IMR-90 (cell line): ENCODE measurements around the gene MTR. TPM values are rescaled to one million over a fixed set of nuclear protein-coding genes. Genes with fewer than 3 reads are reported as not detected.

Experiments used
- ATAC-seq: fragments of 200-7000 bp; cut with Tn5 transposase; 2 replicates; pipeline ENCODE4 v1.9.1; 2020; ENCODE audit warnings: low read depth, mild to moderate bottlenecking, moderate library complexity
- BruUV-seq: library from RNA; stranded (reverse); fragments of 400-500 nt; replicated peaks from 2 replicates; lab custom pipeline; 2021; lab: Mats Ljungman, UMichigan
- CTCF ChIA-PET: fragments of 300-600 bp; formaldehyde crosslinking; extraction: SDS; loops from one replicate; lab custom pipeline; 2021; ENCODE audit warnings: antibody characterized with exemption; lab: Yijun Ruan, JAX
- POLR2A ChIA-PET: fragments of 300-600 bp; sonication (Branson Sonifier 250); formaldehyde crosslinking; loops from one replicate; lab custom pipeline; 2022; ENCODE audit warnings: antibody characterized with exemption; ENCODE audit not compliant: unreplicated experiment; lab: Charles Lee
- DNase-seq: peaks from one replicate; pipeline ENCODE4 v3.0.0; 2013
- H2AFZ ChIP-seq: replicated peaks from 2 replicates; pipeline ENCODE3; 2013; ENCODE audit warnings: low read length, mild to moderate bottlenecking; ENCODE audit not compliant: poor library complexity
- H2AK5ac ChIP-seq: 2 replicates; pipeline ENCODE4 v1.6.1; 2013; ENCODE audit warnings: low read depth, low read length, inconsistent platforms
- H2AK9ac ChIP-seq: replicated peaks from 2 replicates; pipeline ENCODE3; 2013; ENCODE audit warnings: mild to moderate bottlenecking, low read depth, low read length, moderate library complexity; ENCODE audit not compliant: poor library complexity
- H2BK120ac ChIP-seq: 2 replicates; pipeline ENCODE4 v1.6.1; 2013; ENCODE audit warnings: low read depth, low read length, inconsistent platforms
- H2BK15ac ChIP-seq: 3 replicates; pipeline ENCODE4 v1.6.1; 2013; ENCODE audit warnings: low read depth, low read length, inconsistent platforms
- H2BK20ac ChIP-seq: 2 replicates; pipeline ENCODE4 v1.6.1; 2013; ENCODE audit warnings: low read depth, mild to moderate bottlenecking, inconsistent platforms, low read length, moderate library complexity
- H2BK5ac ChIP-seq: 2 replicates; pipeline ENCODE4 v1.6.1; 2013; ENCODE audit warnings: mild to moderate bottlenecking, low read depth, low read length, inconsistent platforms; ENCODE audit not compliant: poor library complexity, severe bottlenecking
- H3K14ac ChIP-seq: replicated peaks from 2 replicates; pipeline ENCODE4 v1.6.1; 2013; ENCODE audit warnings: low read depth, low read length, inconsistent platforms
- H3K18ac ChIP-seq: 2 replicates; pipeline ENCODE4 v1.6.1; 2013; ENCODE audit warnings: low read depth, low read length, control low read depth
- H3K23ac ChIP-seq: 2 replicates; pipeline ENCODE4 v1.6.1; 2013; ENCODE audit warnings: low read depth, low read length, inconsistent platforms
- H3K27ac ChIP-seq: 2 replicates; pipeline ENCODE4 v1.5.1; 2013; ENCODE audit warnings: mild to moderate bottlenecking, control low read depth, low read length; ENCODE audit not compliant: insufficient read depth
- H3K27me3 ChIP-seq: 2 replicates; pipeline ENCODE4 v1.6.1; 2013; ENCODE audit warnings: low read length; ENCODE audit not compliant: control insufficient read depth, insufficient read depth
- H3K36me3 ChIP-seq: 2 replicates; pipeline ENCODE4 v1.6.1; 2013; ENCODE audit warnings: low read length, mixed read lengths; ENCODE audit not compliant: control insufficient read depth, insufficient read depth
- H3K4ac ChIP-seq: 2 replicates; pipeline ENCODE4 v1.6.1; 2013; ENCODE audit warnings: low read depth, low read length, inconsistent platforms
- H3K4me1 ChIP-seq: 2 replicates; pipeline ENCODE4 v1.6.1; 2013; ENCODE audit warnings: low read length, mixed read lengths; ENCODE audit not compliant: control insufficient read depth, insufficient read depth
- H3K4me2 ChIP-seq: 2 replicates; pipeline ENCODE4 v1.6.1; 2013; ENCODE audit warnings: low read depth, mild to moderate bottlenecking, control low read depth, low read length, moderate library complexity
- H3K4me3 ChIP-seq: 2 replicates; pipeline ENCODE4 v1.5.1; 2013; ENCODE audit warnings: low read depth, mild to moderate bottlenecking, control low read depth, low read length, moderate library complexity; ENCODE audit not compliant: insufficient read depth
- H3K56ac ChIP-seq: 2 replicates; pipeline ENCODE4 v1.6.1; 2013; ENCODE audit warnings: low read length, inconsistent platforms; ENCODE audit not compliant: insufficient read depth; ENCODE audit errors: extremely low read depth
- H3K79me1 ChIP-seq, 2 experiments: 2 replicates each; pipeline ENCODE4 v1.6.1; 2013; ENCODE audit warnings: low read length in 2 of 2, inconsistent platforms in 1 of 2, low read depth in 1 of 2
- H3K9ac ChIP-seq: 2 replicates; pipeline ENCODE4 v1.6.1; 2013; ENCODE audit warnings: low read depth, low read length, control low read depth
- H3K9me1 ChIP-seq: 2 replicates; pipeline ENCODE4 v1.6.1; 2013; ENCODE audit warnings: low read length, inconsistent platforms; ENCODE audit not compliant: insufficient read depth
- H3K9me3 ChIP-seq: 2 replicates; pipeline ENCODE4 v1.6.1; 2013; ENCODE audit warnings: low read length; ENCODE audit not compliant: control insufficient read depth, insufficient read depth
- H4K20me1 ChIP-seq: 2 replicates; pipeline ENCODE4 v1.6.1; 2013; ENCODE audit warnings: low read length, inconsistent platforms; ENCODE audit not compliant: insufficient read depth
- H4K5ac ChIP-seq: 2 replicates; pipeline ENCODE4 v1.6.1; 2013; ENCODE audit warnings: mild to moderate bottlenecking, low read depth, low read length, control low read depth
- H4K8ac ChIP-seq, 2 experiments: 2 replicates each; pipeline ENCODE4 v1.6.1; 2013; ENCODE audit warnings: low read depth in 2 of 2, low read length in 2 of 2, control low read depth in 1 of 2, inconsistent platforms in 1 of 2
- H4K91ac ChIP-seq: 2 replicates; pipeline ENCODE4 v1.6.1; 2013; ENCODE audit warnings: low read depth, low read length, inconsistent platforms; ENCODE audit not compliant: insufficient read depth
- CTCF ChIP-seq: conservative IDR thresholded peaks from 2 replicates; pipeline ENCODE4 v1.5.1; 2012; ENCODE audit warnings: mild to moderate bottlenecking, low read depth, low read length, improper control_type of control experiment
- SMC3 ChIP-seq: fragments of 150-350 bp; IDR thresholded peaks from 2 replicates; pipeline ENCODE4 v1.6.1; 2016; ENCODE audit warnings: low read depth, mild to moderate bottlenecking, antibody characterized with exemption, low read length, moderate library complexity
- WGBS, 2 experiments: methylation state at CpG; one replicate each; pipeline versions ENCODE4 v1.1.5 to v1.1.7; 2013; ENCODE audit warnings: missing lambda C conversion rate in 2 of 2; ENCODE audit not compliant: insufficient read length in 1 of 2; ENCODE audit errors: extremely low coverage in 2 of 2; 5-methylcytosine and 5-hydroxymethylcytosine counted together
- dilution Hi-C: fragments of 300-500 bp; cut with HindIII; formaldehyde crosslinking; loops from one replicate; pipeline ENCODE4 v1.14.3; 2018; ENCODE audit warnings: low sequenced_read_pairs; ENCODE audit not compliant: unreplicated experiment
- in situ Hi-C: fragments of 300-500 bp; cut with MboI; formaldehyde crosslinking; loops from 3 replicates; pipeline ENCODE4 v1.14.3; 2019; ENCODE audit warnings: low sequenced_read_pairs, inconsistent platforms, mixed read lengths
- intact Hi-C: fragments of 100-400 bp; cut with micrococcal nuclease; formaldehyde crosslinking; loops from 2 replicates; pipeline ENCODE4 v1.10.0; 2022
- polyA plus RNA-seq, 3 experiments: library from polyadenylated mRNA; depleted of rRNA; stranded (reverse); fragments of >200 nt; gene quantifications; 2 replicates each; pipeline ENCODE4 v1.2.3, GENCODE V29; 2012; ENCODE audit warnings: low replicate concordance in 1 of 3
- total RNA-seq: library from RNA; depleted of rRNA; stranded (reverse); fragments of >200 nt; gene quantifications from 2 replicates; pipeline ENCODE4 v1.2.3, GENCODE V29; 2012

MTR gene
- total and polyA plus RNA-seq, 2 of the 4 experiments (the other 2 are of a cell fraction), result 7.7 to 31.0 TPM

- no peak overlapping the region for H3K4me2 ChIP-seq
- no peak overlapping the region for H3K4me3 ChIP-seq
- no peak overlapping the region for H3K9ac ChIP-seq
- ChIA-PET POLR2A (no interaction called here), CTCF (no interaction called here)
- intact Hi-C loops (no loop called here), dilution Hi-C loops (no loop called here), in situ Hi-C loops (no loop called here)
- H3K79me1 ChIP-seq, result no peaks in the 10 kb centered on the region; a peak in 1 of 4 replicates
- H2AFZ ChIP-seq, result no peak overlapping the region
- H2BK20ac ChIP-seq, result no peak overlapping the region
- no peak overlapping the region for H3K14ac ChIP-seq
- H3K9me1 ChIP-seq, result no peaks in the 10 kb centered on the region
- H2BK5ac ChIP-seq, result no peak overlapping the region
- no peak overlapping the region for H4K5ac ChIP-seq
- no peak overlapping the region for H3K4ac ChIP-seq
- no peak overlapping the region for H3K27ac ChIP-seq
- H2BK120ac ChIP-seq, result no peak overlapping the region
- H3K4me1 ChIP-seq, result no peaks in the 10 kb centered on the region
- H2AK9ac ChIP-seq, result no peak overlapping the region
- no peak overlapping the region for H3K23ac ChIP-seq
- H3K27me3 ChIP-seq, result no peaks in the 10 kb centered on the region
- no peak overlapping the region for H3K56ac ChIP-seq
- TF ChIP-seq CTCF (no peak), SMC3 (no peak)
- H4K20me1 ChIP-seq, result no peaks in the 10 kb centered on the region
- no peak overlapping the region for H2BK15ac ChIP-seq
- ATAC-seq (no peak), DNase-seq (no peak)
- no peaks in the 10 kb centered on the region for H3K9me3 ChIP-seq
- WGBS, 2 experiments, result no CpG with 5 or more reads among the region's 2 CpGs
- H4K91ac ChIP-seq, result no peak overlapping the region
- H4K8ac ChIP-seq, result no peak overlapping the region
- H2AK5ac ChIP-seq, result no peak overlapping the region
- no TSS peak for BruUV-seq
- no peak overlapping the region for H3K18ac ChIP-seq
- H3K36me3 ChIP-seq, result peaks cover 29% of the 10 kb centered on the region
These were observed 20.8 kb downstream of the MTR start for GRCh38 chr1:236815941-236816340.
